H9 (cell line): Measurements from ENCODE around the gene CXCR2. TPM values are rescaled to one million over a fixed set of nuclear protein-coding genes. Genes with fewer than 3 reads are reported as not detected.

Experiments
- DNase-seq: peaks from one replicate; pipeline ENCODE4 v3.0.0-alpha.2; 2017
- H2AFZ ChIP-seq: one replicate; pipeline ENCODE4 v1.6.1; 2013; ENCODE audit warnings: mild to moderate bottlenecking, low read length, control low read depth, moderate library complexity
- H2AK5ac ChIP-seq: 2 replicates; pipeline ENCODE4 v1.6.1; 2013; ENCODE audit warnings: low read length, control low read depth, mixed read lengths; ENCODE audit not compliant: insufficient read length
- H2BK120ac ChIP-seq: one replicate; pipeline ENCODE4 v1.6.1; 2013; ENCODE audit warnings: low read depth, mild to moderate bottlenecking, low read length, control low read depth, inconsistent platforms; ENCODE audit not compliant: poor library complexity, severe bottlenecking
- H2BK12ac ChIP-seq: 2 replicates; pipeline ENCODE4 v1.6.1; 2013; ENCODE audit warnings: low read length, control low read depth, mixed read lengths, low read depth; ENCODE audit not compliant: insufficient read length
- H2BK15ac ChIP-seq: 2 replicates; pipeline ENCODE4 v1.6.1; 2013; ENCODE audit warnings: low read depth, low read length, control low read depth
- H2BK20ac ChIP-seq: one replicate; pipeline ENCODE4 v1.6.1; 2013; ENCODE audit warnings: low read depth, mild to moderate bottlenecking, low read length, control low read depth, inconsistent platforms; ENCODE audit not compliant: poor library complexity, severe bottlenecking
- H2BK5ac ChIP-seq: 2 replicates; pipeline ENCODE4 v1.6.1; 2013; ENCODE audit warnings: low read length, control low read depth, mixed read lengths; ENCODE audit not compliant: insufficient read length
- H3K14ac ChIP-seq: 2 replicates; pipeline ENCODE4 v1.6.1; 2013; ENCODE audit warnings: low read length, control low read depth; ENCODE audit not compliant: insufficient read depth
- H3K18ac ChIP-seq: 2 replicates; pipeline ENCODE4 v1.6.1; 2013; ENCODE audit warnings: low read depth, mild to moderate bottlenecking, mixed read lengths, low read length, control low read depth; ENCODE audit not compliant: insufficient read length
- H3K23ac ChIP-seq: 2 replicates; pipeline ENCODE4 v1.6.1; 2013; ENCODE audit warnings: low read length, control low read depth, mixed read lengths, low read depth; ENCODE audit not compliant: insufficient read length
- H3K23me2 ChIP-seq: 2 replicates; pipeline ENCODE4 v1.6.1; 2013; ENCODE audit warnings: low read depth, mild to moderate bottlenecking, mixed read lengths, low read length, control low read depth; ENCODE audit not compliant: insufficient read length, poor library complexity, severe bottlenecking
- H3K27ac ChIP-seq: 2 replicates; pipeline ENCODE4 v1.5.1; 2013; ENCODE audit warnings: low read length, control low read depth, mixed read lengths, low read depth; ENCODE audit not compliant: insufficient read length
- H3K27me3 ChIP-seq: 2 replicates; pipeline ENCODE4 v1.6.1; 2013; ENCODE audit warnings: low read length, control low read depth, inconsistent platforms; ENCODE audit not compliant: insufficient read depth
- H3K4ac ChIP-seq: 2 replicates; pipeline ENCODE4 v1.6.1; 2013; ENCODE audit warnings: low read depth, mild to moderate bottlenecking, control low read depth, inconsistent platforms, low read length, moderate library complexity
- H3K4me1 ChIP-seq: 2 replicates; pipeline ENCODE4 v1.6.1; 2013; ENCODE audit warnings: low read length, control low read depth, inconsistent platforms; ENCODE audit not compliant: insufficient read depth
- H3K4me2 ChIP-seq: 2 replicates; pipeline ENCODE4 v1.6.1; 2013; ENCODE audit warnings: low read length, control low read depth, mixed read lengths; ENCODE audit not compliant: insufficient read length, insufficient read depth
- H3K56ac ChIP-seq: 2 replicates; pipeline ENCODE4 v1.6.1; 2013; ENCODE audit warnings: low read depth, mild to moderate bottlenecking, mixed read lengths, low read length, control low read depth; ENCODE audit not compliant: insufficient read length
- H3K79me1 ChIP-seq: 2 replicates; pipeline ENCODE4 v1.6.1; 2013; ENCODE audit warnings: low read depth, mild to moderate bottlenecking, moderate library complexity, low read length, control low read depth, inconsistent platforms; ENCODE audit not compliant: insufficient read depth, poor library complexity, severe bottlenecking
- H3K79me2 ChIP-seq: 2 replicates; pipeline ENCODE4 v1.6.1; 2013; ENCODE audit warnings: low read length, control low read depth, inconsistent platforms; ENCODE audit not compliant: insufficient read depth
- H3K9ac ChIP-seq: 2 replicates; pipeline ENCODE4 v1.6.1; 2013; ENCODE audit warnings: low read length, control low read depth, mixed read lengths; ENCODE audit not compliant: insufficient read length; ENCODE audit errors: extremely low read depth
- H3K9me3 ChIP-seq: one replicate; pipeline ENCODE4 v1.6.1; 2013; ENCODE audit warnings: low read depth, low read length, inconsistent platforms; ENCODE audit not compliant: control insufficient read depth
- H3T11ph ChIP-seq: one replicate; pipeline ENCODE4 v1.6.1; 2013; ENCODE audit warnings: mild to moderate bottlenecking, low read length, control low read depth, inconsistent platforms
- H4K20me1 ChIP-seq: one replicate; pipeline ENCODE4 v1.6.1; 2013; ENCODE audit not compliant: control insufficient read depth, insufficient read length, insufficient read depth
- H4K5ac ChIP-seq: 2 replicates; pipeline ENCODE4 v1.6.1; 2013; ENCODE audit warnings: low read depth, mild to moderate bottlenecking, mixed read lengths, low read length, control low read depth; ENCODE audit not compliant: insufficient read length
- H4K8ac ChIP-seq: replicated peaks from 2 replicates; pipeline ENCODE4 v1.6.1; 2013; ENCODE audit warnings: low read length, control low read depth, mixed read lengths, low read depth; ENCODE audit not compliant: insufficient read length
- H4K91ac ChIP-seq: 2 replicates; pipeline ENCODE4 v1.6.1; 2013; ENCODE audit warnings: low read depth, mild to moderate bottlenecking, moderate library complexity, mixed read lengths, low read length, control low read depth; ENCODE audit not compliant: insufficient read length
- H3K27ac Mint-ChIP-seq, 3 experiments: 2 replicates in 2 of 3; 3 replicates in 1 of 3; pipeline ENCODE4 v1.8.0; 2020 to 2021; ENCODE audit warnings: mixed read lengths in 3 of 3, mild to moderate bottlenecking in 1 of 3, moderate library complexity in 1 of 3
- H3K27me3 Mint-ChIP-seq: 2 replicates; pipeline ENCODE4 v1.8.0; 2021; ENCODE audit warnings: low read depth, mild to moderate bottlenecking, moderate library complexity, mixed read lengths
- H3K36me3 Mint-ChIP-seq, 3 experiments: 2 replicates in 2 of 3; 3 replicates in 1 of 3; pipeline ENCODE4 v1.8.0; 2020 to 2021; ENCODE audit warnings: low read depth in 3 of 3, mixed read lengths in 3 of 3; ENCODE audit not compliant: insufficient read depth in 1 of 3
- H3K4me1 Mint-ChIP-seq, 2 experiments: 2 replicates each; pipeline ENCODE4 v1.8.0; 2020; ENCODE audit warnings: mixed read lengths in 2 of 2
- H3K4me3 Mint-ChIP-seq, 2 experiments: 2 replicates in 1 of 2; 3 replicates in 1 of 2; pipeline ENCODE4 v1.8.0; 2020 to 2021; ENCODE audit warnings: mild to moderate bottlenecking in 2 of 2, mixed read lengths in 2 of 2, moderate library complexity in 1 of 2
- H3K9me3 Mint-ChIP-seq, 2 experiments: 2 replicates in 1 of 2; 3 replicates in 1 of 2; pipeline ENCODE4 v1.8.0; 2020; ENCODE audit warnings: mild to moderate bottlenecking in 2 of 2, mixed read lengths in 2 of 2, moderate library complexity in 1 of 2
- CTCF ChIP-seq: fragments of 200-600 bp; sonication (generic); conservative IDR thresholded peaks from 3 replicates; pipeline ENCODE4 v1.8.0; 2021; ENCODE audit warnings: antibody characterized with exemption, mild to moderate bottlenecking
- WGBS: extraction: QIAGEN DNeasy Blood & Tissue Kit; methylation state at CpG from one replicate; pipeline ENCODE4 v1.1.7; 2013; ENCODE audit warnings: missing lambda C conversion rate, low lambda C conversion rate, mixed read lengths; ENCODE audit not compliant: insufficient read length; ENCODE audit errors: extremely low coverage; 5-methylcytosine and 5-hydroxymethylcytosine counted together
- total RNA-seq: library from RNA; stranded (reverse); gene quantifications from 2 replicates; pipeline ENCODE4 v1.2.1, GENCODE V29; 2021

CXCR2 gene
- total RNA-seq, 1 experiment from 2014 or later: 0.59 TPM

- no peaks in the 10 kb centered on the region for H3K79me1 ChIP-seq
- Mint-ChIP-seq H3K9me3 (no peaks in the 10 kb centered on the region; a peak in 2 of 5 replicates), H3K4me1 (peaks cover 0 to 3% of the 10 kb centered on the region in 2 experiments; a peak in 1 of 4 replicates), H3K27me3 (peaks cover 9% of the 10 kb centered on the region), H3K27ac (no peak overlapping the region; a peak in 1 of 7 replicates), H3K36me3 (no peaks in the 10 kb centered on the region), H3K4me3 (no peak overlapping the region)
- H3K9me3 ChIP-seq: no peaks in the 10 kb centered on the region
- TF ChIP-seq CTCF: no peak
- H2BK20ac ChIP-seq: no peak overlapping the region
- no peak overlapping the region for H4K91ac ChIP-seq
- H3K56ac ChIP-seq: no peak overlapping the region
- no peak overlapping the region for H3K4me2 ChIP-seq
- H3K4me1 ChIP-seq: no peaks in the 10 kb centered on the region
- no peak overlapping the region for H3K4ac ChIP-seq
- no peaks in the 10 kb centered on the region for H3K23me2 ChIP-seq
- DNase-seq: peak; percentile 25
- no peaks in the 10 kb centered on the region for H3K27me3 ChIP-seq
- no peak overlapping the region for H3K18ac ChIP-seq
- H3K27ac ChIP-seq: no peak overlapping the region
- H2BK15ac ChIP-seq: no peak overlapping the region
- no peak overlapping the region for H2AFZ ChIP-seq
- no peak overlapping the region; the same call in 1 of the 2 replicates for H3K14ac ChIP-seq
- no peak overlapping the region for H2BK120ac ChIP-seq
- no peak overlapping the region for H3K9ac ChIP-seq
- H2BK5ac ChIP-seq: no peak overlapping the region
- H2AK5ac ChIP-seq: no peak overlapping the region
- H3K79me2 ChIP-seq: no peaks in the 10 kb centered on the region
- WGBS: no CpG with 5 or more reads among the region's 15 CpGs
- no peak overlapping the region for H4K8ac ChIP-seq
- H3K23ac ChIP-seq: no peak overlapping the region
- H2BK12ac ChIP-seq: no peak overlapping the region
- no peak overlapping the region for H4K5ac ChIP-seq
- H3T11ph ChIP-seq: no peak overlapping the region
- no peaks in the 10 kb centered on the region for H4K20me1 ChIP-seq
Observed at GRCh38 chr2:218079943-218080913, 45.6 kb upstream of the CXCR2 start.
